AG09319 (cell line): ENCODE data around the gene SLX4IP.

Source experiments
- DNase-seq: peaks from one replicate; pipeline ENCODE4 v3.0.0-alpha.2; 2010; ENCODE audit warnings: low read depth; ENCODE audit errors: extremely low read depth
- TF ChIP-seq, protein P1 (sequence below): IDR thresholded peaks from 2 replicates; pipeline ENCODE4 v1.5.1; 2011; ENCODE audit warnings: low read depth, mild to moderate bottlenecking, inconsistent platforms, low read length, moderate library complexity

Gene SLX4IP

GRCh38 chr20:10467681-10468339 is 32.7 kb downstream of the SLX4IP start:
- TF ChIP-seq, protein P1, sequence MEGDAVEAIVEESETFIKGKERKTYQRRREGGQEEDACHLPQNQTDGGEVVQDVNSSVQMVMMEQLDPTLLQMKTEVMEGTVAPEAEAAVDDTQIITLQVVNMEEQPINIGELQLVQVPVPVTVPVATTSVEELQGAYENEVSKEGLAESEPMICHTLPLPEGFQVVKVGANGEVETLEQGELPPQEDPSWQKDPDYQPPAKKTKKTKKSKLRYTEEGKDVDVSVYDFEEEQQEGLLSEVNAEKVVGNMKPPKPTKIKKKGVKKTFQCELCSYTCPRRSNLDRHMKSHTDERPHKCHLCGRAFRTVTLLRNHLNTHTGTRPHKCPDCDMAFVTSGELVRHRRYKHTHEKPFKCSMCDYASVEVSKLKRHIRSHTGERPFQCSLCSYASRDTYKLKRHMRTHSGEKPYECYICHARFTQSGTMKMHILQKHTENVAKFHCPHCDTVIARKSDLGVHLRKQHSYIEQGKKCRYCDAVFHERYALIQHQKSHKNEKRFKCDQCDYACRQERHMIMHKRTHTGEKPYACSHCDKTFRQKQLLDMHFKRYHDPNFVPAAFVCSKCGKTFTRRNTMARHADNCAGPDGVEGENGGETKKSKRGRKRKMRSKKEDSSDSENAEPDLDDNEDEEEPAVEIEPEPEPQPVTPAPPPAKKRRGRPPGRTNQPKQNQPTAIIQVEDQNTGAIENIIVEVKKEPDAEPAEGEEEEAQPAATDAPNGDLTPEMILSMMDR = no peak

GRCh38 chr20:10468340-10468845 is 33.3 kb downstream of the SLX4IP start:
- DNase-seq = no peak
- TF ChIP-seq, protein P1 = no peak

More at GRCh38 chr20:10467681-10468339, 32.7 kb downstream of the SLX4IP start:
- no peak for DNase-seq

DNA sequence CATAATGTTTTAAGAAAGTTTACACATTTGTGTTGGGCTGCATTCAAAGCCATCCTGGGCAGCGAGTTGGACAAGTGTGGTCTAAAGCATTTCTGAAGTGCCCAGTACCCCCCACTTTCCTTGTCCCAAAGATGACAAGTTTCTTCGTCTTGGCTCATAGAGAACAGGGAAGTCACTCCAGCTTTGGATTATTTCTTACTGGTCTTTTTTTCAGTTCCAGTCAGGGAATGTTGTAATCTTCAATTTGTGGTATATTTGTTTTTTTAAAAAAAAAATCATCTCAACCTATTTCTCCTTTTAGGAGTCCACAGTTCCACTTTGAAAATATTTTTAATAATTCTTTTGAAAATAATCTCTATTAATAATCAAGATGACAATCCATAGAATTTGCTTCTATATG is 34.0 kb downstream of the SLX4IP start:
- DNase-seq = no peak
- TF ChIP-seq, protein P1 = no peak

DNA sequence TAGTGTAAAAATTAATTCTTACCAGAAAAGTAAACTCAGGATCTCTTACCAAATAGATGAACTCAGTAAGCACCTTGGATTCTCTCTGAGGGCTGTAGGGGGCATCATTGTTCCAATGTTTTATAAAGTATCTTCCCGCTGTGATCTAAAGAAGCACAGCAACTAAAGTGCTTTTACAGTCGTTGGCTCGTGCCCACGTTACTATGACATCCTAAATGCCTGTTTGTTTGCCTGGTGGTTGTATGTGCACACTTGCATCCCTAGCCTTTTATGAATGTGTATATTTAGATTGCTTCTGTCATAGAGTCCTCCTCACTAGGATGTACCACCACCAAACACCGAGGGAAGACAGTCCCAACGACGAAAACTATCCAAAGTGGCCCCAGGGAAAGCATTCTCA is 34.5 kb downstream of the SLX4IP start:
- peak; percentile 67 for DNase-seq
- TF ChIP-seq, protein P1 = peak; percentile 72

DNA sequence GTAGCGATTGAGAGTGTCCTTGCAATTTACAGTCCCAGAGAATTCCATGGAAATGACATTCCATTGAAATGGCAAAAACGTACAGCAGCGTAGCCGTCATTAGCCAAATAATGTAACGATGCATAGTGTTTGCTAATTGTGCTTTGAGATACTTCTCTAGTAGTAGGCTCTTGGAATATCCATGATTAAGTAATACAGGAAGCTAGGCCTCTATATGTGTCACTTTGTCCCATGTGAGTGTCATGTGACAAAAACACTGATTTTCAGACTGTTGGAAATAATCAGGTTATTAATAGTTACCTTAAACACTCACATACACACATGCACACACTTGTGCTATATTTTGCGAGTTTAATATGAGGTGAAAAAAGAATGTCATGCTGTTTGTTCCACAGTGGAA is 35.2 kb downstream of the SLX4IP start:
- DNase-seq = no peak
- TF ChIP-seq, protein P1 = no peak

- TF ChIP-seq, protein P1 = no peak
- no peak for DNase-seq
Measured at GRCh38 chr20:10472871-10473270, 37.8 kb downstream of the SLX4IP start.

GRCh38 chr20:10474606-10475184 is 39.6 kb downstream of the SLX4IP start:
- TF ChIP-seq, protein P1 = no peak
- no peak for DNase-seq
